NCI-H2081 (cell line): ENCODE measurements around the gene PLAC9.
A peak's percentile ranks its signal among the peaks of the same experiment; 100 is the strongest.

Experiments used
- DNase-seq, 2 experiments: peaks; one replicate each; lab custom pipeline; 2025; lab: John Stamatoyannopoulos, UW

Gene PLAC9

GRCh38 chr10:80184291-80184690 is 51.8 kb downstream of the PLAC9 start:
- no peak for DNase-seq

GRCh38 chr10:80185578-80186299 is 53.2 kb downstream of the PLAC9 start:
- DNase-seq: no peak

- no peak for DNase-seq
Observed at GRCh38 chr10:80186364-80187012, 54.0 kb downstream of the PLAC9 start.

GRCh38 chr10:80187060-80187459 is 54.5 kb downstream of the PLAC9 start:
- DNase-seq: no peak

- DNase-seq: peak; percentile 42 to 75
Observed at GRCh38 chr10:80187465-80188409, 55.2 kb downstream of the PLAC9 start.

GRCh38 chr10:80188713-80189112 is 56.2 kb downstream of the PLAC9 start:
- no peak for DNase-seq

GRCh38 chr10:80191589-80192270 is 59.2 kb downstream of the PLAC9 start:
- DNase-seq: no peak

GRCh38 chr10:80192553-80192952 is 60.0 kb downstream of the PLAC9 start:
- DNase-seq: no peak

GRCh38 chr10:80194373-80195045 is 62.0 kb downstream of the PLAC9 start:
- DNase-seq: no peak
